Mesendoderm (in vitro differentiated cells): ENCODE results near the gene ARSB.

Experiments
- DNase-seq: peaks from one replicate; pipeline ENCODE4 v3.0.0; 2013
- H2AK5ac ChIP-seq: 2 replicates; pipeline ENCODE4 v1.6.1; 2013; ENCODE audit warnings: low read length, inconsistent platforms
- H2BK120ac ChIP-seq: 2 replicates; pipeline ENCODE4 v1.6.1; 2013; ENCODE audit warnings: low read depth, mild to moderate bottlenecking, low read length, moderate library complexity, mixed read lengths
- H2BK15ac ChIP-seq: replicated peaks from 2 replicates; pipeline ENCODE4 v1.6.1; 2013; ENCODE audit warnings: low read depth, mild to moderate bottlenecking, moderate library complexity
- H2BK5ac ChIP-seq: 2 replicates; pipeline ENCODE4 v1.6.1; 2013; ENCODE audit warnings: low read length, inconsistent platforms
- H3K18ac ChIP-seq: 2 replicates; pipeline ENCODE4 v1.6.1; 2013; ENCODE audit warnings: mild to moderate bottlenecking, low read length, mixed read lengths
- H3K23ac ChIP-seq: one replicate; pipeline ENCODE4 v1.6.1; 2013; ENCODE audit warnings: low read length
- H3K27ac ChIP-seq: 2 replicates; pipeline ENCODE4 v1.5.1; 2013; ENCODE audit warnings: low read depth, mild to moderate bottlenecking, inconsistent platforms, low read length, moderate library complexity
- H3K27me3 ChIP-seq: 2 replicates; pipeline ENCODE4 v1.6.1; 2013; ENCODE audit warnings: low read length, control low read depth, mild to moderate bottlenecking, inconsistent platforms; ENCODE audit not compliant: insufficient read depth, poor library complexity
- H3K36me3 ChIP-seq: 2 replicates; pipeline ENCODE4 v1.6.1; 2013; ENCODE audit warnings: low read length, inconsistent platforms; ENCODE audit not compliant: control insufficient read depth, insufficient read depth
- H3K4ac ChIP-seq: one replicate; pipeline ENCODE4 v1.6.1; 2013; ENCODE audit warnings: low read depth, mild to moderate bottlenecking, low read length, moderate library complexity
- H3K4me1 ChIP-seq: 2 replicates; pipeline ENCODE4 v1.6.1; 2013; ENCODE audit warnings: low read depth, low read length, inconsistent platforms; ENCODE audit not compliant: control insufficient read depth
- H3K4me2 ChIP-seq: 2 replicates; pipeline ENCODE4 v1.6.1; 2013; ENCODE audit warnings: low read length
- H3K4me3 ChIP-seq: 2 replicates; pipeline ENCODE4 v1.5.1; 2013; ENCODE audit warnings: mild to moderate bottlenecking, low read length
- H3K56ac ChIP-seq: one replicate; pipeline ENCODE4 v1.6.1; 2013; ENCODE audit warnings: low read length
- H3K79me1 ChIP-seq: 2 replicates; pipeline ENCODE4 v1.6.1; 2013; ENCODE audit warnings: low read length, inconsistent platforms
- H3K79me2 ChIP-seq: 2 replicates; pipeline ENCODE4 v1.6.1; 2013; ENCODE audit warnings: mild to moderate bottlenecking, low read length; ENCODE audit not compliant: control insufficient read depth, insufficient read depth
- H3K9ac ChIP-seq: 2 replicates; pipeline ENCODE4 v1.6.1; 2013; ENCODE audit warnings: low read length, inconsistent platforms
- H4K5ac ChIP-seq: one replicate; pipeline ENCODE4 v1.6.1; 2013; ENCODE audit warnings: low read length
- H4K8ac ChIP-seq: one replicate; pipeline ENCODE4 v1.6.1; 2013; ENCODE audit warnings: low read depth, mild to moderate bottlenecking, control low read depth, low read length, moderate library complexity
- WGBS: extraction: QIAGEN DNeasy Blood & Tissue Kit; methylation state at CpG from one replicate; pipeline ENCODE4 v1.1.7; 2013; ENCODE audit warnings: low lambda C conversion rate, missing lambda C conversion rate; ENCODE audit not compliant: insufficient coverage; ENCODE audit errors: extremely low coverage; 5-methylcytosine and 5-hydroxymethylcytosine counted together

The ARSB gene

DNA sequence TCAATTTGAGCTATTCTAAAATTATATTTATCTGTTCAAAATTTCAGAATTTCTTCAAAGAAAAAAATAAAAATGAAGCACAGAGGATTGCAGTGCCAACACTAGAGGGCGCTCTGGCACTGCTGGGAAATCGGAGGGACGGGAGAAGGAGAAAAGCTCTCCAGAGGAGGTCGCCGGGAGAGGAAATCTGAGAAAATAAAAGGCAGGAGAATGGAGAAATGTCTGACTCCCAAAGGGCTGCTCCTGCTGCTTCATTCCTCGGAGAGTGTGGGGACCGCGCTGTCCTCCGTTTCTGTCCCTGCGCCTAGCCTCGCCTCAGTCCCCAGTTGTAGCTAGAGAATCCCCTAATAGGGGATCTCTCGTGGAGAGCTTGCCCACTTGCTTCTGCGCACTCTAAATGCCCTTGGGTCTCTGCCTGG is 40.0 kb upstream of the ARSB start:
- Histone ChIP-seq H3K9ac (peak overlapping the region; percentile 69), H3K36me3 (no peaks in the 10 kb centered on the region), H3K27ac (no peak overlapping the region), H2BK5ac (no peak overlapping the region), H3K4ac (no peak overlapping the region), H4K5ac (no peak overlapping the region), H3K79me2 (no peaks in the 10 kb centered on the region), H3K4me2 (peak overlapping the region; percentile 84), H3K4me1 (no peaks in the 10 kb centered on the region), H3K79me1 (no peaks in the 10 kb centered on the region), H2AK5ac (no peak overlapping the region), H3K23ac (no peak overlapping the region), H3K18ac (no peak overlapping the region), H2BK120ac (no peak overlapping the region), H3K27me3 (no peaks in the 10 kb centered on the region), H3K4me3 (no peak overlapping the region), H3K56ac (peak overlapping the region; percentile 91), H4K8ac (no peak overlapping the region), H2BK15ac (no peak overlapping the region)
- peak; percentile 71 for DNase-seq
- WGBS = no CpG with 5 or more reads among the region's 13 CpGs

DNA sequence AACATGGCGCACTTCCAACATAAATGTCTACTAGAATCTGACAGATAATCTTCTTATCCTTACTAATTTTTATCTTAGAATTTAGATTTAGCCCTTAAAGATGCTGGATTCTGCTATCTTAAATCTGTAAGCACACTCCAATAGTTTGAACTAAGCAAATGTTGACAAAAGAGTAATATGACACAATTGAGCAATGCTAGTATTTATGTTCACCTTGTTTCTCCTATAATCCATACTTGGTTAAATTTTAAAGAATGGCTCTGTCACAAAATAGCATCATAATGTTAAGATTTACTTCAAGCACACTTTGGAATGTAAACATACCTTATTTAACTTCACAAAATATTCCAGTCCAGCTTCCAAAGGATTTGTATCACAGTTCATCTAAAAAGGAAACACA is 38.8 kb upstream of the ARSB start:
- Histone ChIP-seq H3K56ac (no peak overlapping the region), H3K4ac (no peak overlapping the region), H3K36me3 (no peaks in the 10 kb centered on the region), H3K4me3 (no peak overlapping the region), H3K79me2 (no peaks in the 10 kb centered on the region), H2BK120ac (no peak overlapping the region), H3K23ac (no peak overlapping the region), H2BK15ac (no peak overlapping the region), H3K18ac (no peak overlapping the region), H2BK5ac (no peak overlapping the region), H3K79me1 (no peaks in the 10 kb centered on the region), H4K8ac (no peak overlapping the region), H3K27ac (no peak overlapping the region), H3K27me3 (no peaks in the 10 kb centered on the region), H3K4me1 (no peaks in the 10 kb centered on the region), H3K4me2 (no peak overlapping the region), H4K5ac (no peak overlapping the region), H2AK5ac (no peak overlapping the region), H3K9ac (no peak overlapping the region)
- no peak for DNase-seq
- WGBS = no CpG with 5 or more reads among the region's 1 CpG

DNA sequence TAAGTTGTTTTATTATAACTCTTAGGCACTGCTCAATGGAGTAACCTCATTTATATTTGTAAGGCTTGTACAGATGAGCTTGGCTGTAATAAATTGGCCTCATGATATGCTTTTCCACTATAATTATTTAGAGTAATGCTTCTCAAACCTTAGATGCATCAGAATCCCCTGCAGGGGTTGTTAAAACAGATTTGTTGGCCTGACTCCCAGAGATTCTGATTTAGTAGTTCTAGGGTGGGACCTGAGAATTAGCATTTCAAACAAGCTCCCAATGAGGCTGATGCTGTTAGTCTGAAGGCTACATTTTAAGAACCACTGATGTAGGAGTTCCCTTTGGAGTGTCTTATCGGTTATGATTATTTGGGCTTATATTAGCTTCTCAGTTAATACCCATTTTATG is 38.2 kb upstream of the ARSB start:
- H3K27me3 ChIP-seq = no peaks in the 10 kb centered on the region
- no peaks in the 10 kb centered on the region for H3K4me1 ChIP-seq
- no peak overlapping the region for H4K8ac ChIP-seq
- H2BK120ac ChIP-seq = no peak overlapping the region
- H3K4ac ChIP-seq = no peak overlapping the region
- H2AK5ac ChIP-seq = no peak overlapping the region
- H3K9ac ChIP-seq = no peak overlapping the region
- WGBS = no CpG with 5 or more reads among the region's 1 CpG
- H4K5ac ChIP-seq = no peak overlapping the region
- H3K27ac ChIP-seq = no peak overlapping the region
- no peak overlapping the region for H3K4me3 ChIP-seq
- H2BK15ac ChIP-seq = no peak overlapping the region
- H3K79me1 ChIP-seq = no peaks in the 10 kb centered on the region
- no peak overlapping the region for H3K56ac ChIP-seq
- H3K36me3 ChIP-seq = no peaks in the 10 kb centered on the region
- no peak overlapping the region for H2BK5ac ChIP-seq
- H3K4me2 ChIP-seq = no peak overlapping the region
- H3K18ac ChIP-seq = no peak overlapping the region
- DNase-seq = no peak
- H3K79me2 ChIP-seq = no peaks in the 10 kb centered on the region
- no peak overlapping the region for H3K23ac ChIP-seq

DNA sequence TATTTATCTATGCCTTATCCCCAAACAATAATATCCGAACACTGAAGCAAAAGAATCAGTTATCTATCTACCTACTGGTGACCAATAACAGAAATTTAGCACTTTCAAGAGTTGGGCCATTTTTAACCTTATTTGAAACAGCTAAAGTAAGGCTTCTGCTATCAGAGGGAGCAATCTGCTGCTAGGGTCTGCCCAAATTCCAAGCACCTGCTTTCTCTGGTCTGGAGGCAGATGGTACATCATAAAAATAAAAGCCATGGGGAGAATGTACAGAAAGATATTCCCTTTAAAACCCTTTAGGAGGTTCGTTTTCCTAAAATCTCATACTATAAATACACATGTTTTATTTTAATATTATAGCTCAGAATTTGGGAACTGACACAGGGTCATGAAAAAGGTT is 37.7 kb upstream of the ARSB start:
- no peak overlapping the region for H2BK15ac ChIP-seq
- WGBS = 100% methylated on average over 1 of the region's 2 CpGs
- H3K4me3 ChIP-seq = no peak overlapping the region
- H3K23ac ChIP-seq = no peak overlapping the region
- H3K79me2 ChIP-seq = no peaks in the 10 kb centered on the region
- H4K8ac ChIP-seq = no peak overlapping the region
- H3K4ac ChIP-seq = no peak overlapping the region
- no peak overlapping the region for H3K18ac ChIP-seq
- H3K79me1 ChIP-seq = no peaks in the 10 kb centered on the region
- no peak overlapping the region for H3K56ac ChIP-seq
- no peak overlapping the region for H4K5ac ChIP-seq
- no peaks in the 10 kb centered on the region for H3K36me3 ChIP-seq
- no peak overlapping the region for H3K9ac ChIP-seq
- no peak overlapping the region for H2BK120ac ChIP-seq
- H2AK5ac ChIP-seq = no peak overlapping the region
- no peak for DNase-seq
- no peaks in the 10 kb centered on the region for H3K27me3 ChIP-seq
- no peak overlapping the region for H3K27ac ChIP-seq
- no peaks in the 10 kb centered on the region for H3K4me1 ChIP-seq
- H2BK5ac ChIP-seq = no peak overlapping the region
- H3K4me2 ChIP-seq = no peak overlapping the region

DNA sequence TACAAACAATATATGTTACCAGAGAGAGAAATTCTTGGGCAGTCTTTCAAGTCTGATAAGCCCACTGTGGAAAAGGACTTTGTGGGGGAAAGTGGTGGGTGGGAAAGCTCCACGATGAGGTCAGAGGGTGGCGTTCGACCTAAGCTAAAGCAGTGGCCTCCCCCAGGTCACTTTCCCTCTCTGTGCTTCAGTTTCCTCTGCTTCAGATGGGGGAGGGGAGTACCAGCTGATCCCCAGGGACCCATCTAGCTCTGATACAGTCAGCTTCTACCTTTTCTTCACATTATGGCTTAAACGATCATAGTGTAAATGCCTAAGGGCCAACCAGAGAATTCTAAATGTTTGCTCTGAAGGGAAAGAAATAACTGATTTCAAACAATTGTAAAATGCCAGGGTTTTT is 36.6 kb upstream of the ARSB start:
- Histone ChIP-seq H2AK5ac (no peak overlapping the region), H3K27me3 (no peaks in the 10 kb centered on the region)
- WGBS = no CpG with 5 or more reads among the region's 4 CpGs

DNA sequence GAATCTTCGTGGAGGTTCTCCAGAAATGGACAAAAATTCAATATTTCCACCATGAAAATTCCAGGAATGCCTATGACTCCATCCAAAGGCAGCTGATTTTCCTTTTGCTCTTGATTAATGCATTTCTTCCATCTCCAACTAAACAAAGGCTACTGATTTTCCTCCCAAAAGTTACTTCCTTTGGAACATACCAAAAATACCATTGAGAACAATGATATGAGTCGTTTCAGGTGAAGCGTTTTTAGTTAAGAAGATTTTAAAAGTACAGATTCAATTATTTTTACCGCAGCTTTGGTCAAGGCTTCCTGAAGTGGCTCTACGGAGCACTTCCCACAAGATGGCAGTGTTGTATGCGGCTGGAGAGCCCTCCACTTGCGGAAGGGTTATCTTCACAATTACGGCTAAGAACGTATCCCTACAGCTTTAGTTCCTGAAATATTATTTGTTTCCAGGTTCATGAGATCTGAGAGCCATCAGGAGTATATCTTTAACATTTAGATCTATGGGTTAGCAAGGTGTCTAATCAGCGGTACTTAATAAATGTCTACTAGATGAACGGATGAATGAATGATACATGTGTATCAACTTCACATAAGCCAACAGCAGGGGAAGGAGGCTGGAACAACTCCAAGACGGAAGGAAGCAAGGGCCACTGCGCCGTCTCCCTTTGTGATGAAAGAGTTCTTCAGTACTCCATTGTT is 35.9 kb upstream of the ARSB start:
- no peaks in the 10 kb centered on the region for H3K79me1 ChIP-seq
- H3K56ac ChIP-seq = no peak overlapping the region
- WGBS = no CpG with 5 or more reads among the region's 14 CpGs
- no peak overlapping the region for H3K23ac ChIP-seq
- H3K18ac ChIP-seq = no peak overlapping the region
- H3K4me1 ChIP-seq = no peaks in the 10 kb centered on the region
- no peak overlapping the region for H2BK5ac ChIP-seq
- no peaks in the 10 kb centered on the region for H3K27me3 ChIP-seq
- peak; percentile 72 for DNase-seq
- no peak overlapping the region for H2BK120ac ChIP-seq
- H4K5ac ChIP-seq = no peak overlapping the region
- H3K79me2 ChIP-seq = no peaks in the 10 kb centered on the region
- H3K36me3 ChIP-seq = no peaks in the 10 kb centered on the region
- no peak overlapping the region for H3K27ac ChIP-seq
- H3K4me2 ChIP-seq = no peak overlapping the region
- H3K4me3 ChIP-seq = no peak overlapping the region
- no peak overlapping the region for H3K9ac ChIP-seq
- H2AK5ac ChIP-seq = no peak overlapping the region
- no peak overlapping the region for H2BK15ac ChIP-seq
- H4K8ac ChIP-seq = no peak overlapping the region
- no peak overlapping the region for H3K4ac ChIP-seq

More for the DNA sequence above, 36.6 kb upstream of the ARSB start:
- Histone ChIP-seq H3K4me2 (no peak overlapping the region), H4K8ac (no peak overlapping the region), H3K27ac (no peak overlapping the region), H2BK120ac (no peak overlapping the region), H2BK15ac (no peak overlapping the region), H3K4ac (peak overlapping the region; percentile 27), H3K79me1 (no peaks in the 10 kb centered on the region), H3K4me1 (no peaks in the 10 kb centered on the region), H4K5ac (no peak overlapping the region), H3K9ac (no peak overlapping the region), H3K56ac (no peak overlapping the region), H3K23ac (no peak overlapping the region), H3K4me3 (no peak overlapping the region), H3K36me3 (no peaks in the 10 kb centered on the region), H2BK5ac (no peak overlapping the region), H3K79me2 (no peaks in the 10 kb centered on the region), H3K18ac (no peak overlapping the region)
- DNase-seq = peak; percentile 17
